GM12872 (cell line): ENCODE data around the gene ADCYAP1R1.

ENCODE experiments used
- CTCF ChIP-seq: IDR thresholded peaks from 3 replicates; pipeline ENCODE4 v1.5.1; 2011; ENCODE audit warnings: low read depth, mild to moderate bottlenecking, low read length, moderate library complexity; ENCODE audit not compliant: insufficient read depth

Gene ADCYAP1R1

GRCh38 chr7:31080763-31081162 lies 28.7 kb downstream of the ADCYAP1R1 start:
- TF ChIP-seq CTCF: no peak

- no peak for TF ChIP-seq CTCF
These were observed 29.9 kb downstream of the ADCYAP1R1 start for GRCh38 chr7:31082017-31082416.

GRCh38 chr7:31082447-31082846 lies 30.3 kb downstream of the ADCYAP1R1 start:
- no peak for TF ChIP-seq CTCF

GRCh38 chr7:31083210-31083786 lies 31.2 kb downstream of the ADCYAP1R1 start:
- TF ChIP-seq CTCF: no peak

GRCh38 chr7:31084226-31084625 lies 32.1 kb downstream of the ADCYAP1R1 start:
- TF ChIP-seq CTCF: no peak

- no peak for TF ChIP-seq CTCF
These were observed 35.2 kb downstream of the ADCYAP1R1 start for GRCh38 chr7:31087351-31087750.

- TF ChIP-seq CTCF: no peak
These were observed 39.9 kb downstream of the ADCYAP1R1 start for GRCh38 chr7:31091924-31092434.
